Thyroid gland (tissue), 4 donors: ENCODE data around the gene RAN.

ENCODE experiments used
- POLR2A ChIP-seq, 2 donors: fragments of 450-650 bp; IDR thresholded peaks; one replicate each; pipeline ENCODE4 v1.6.1; 2017; ENCODE audit warnings: antibody characterized with exemption in 2 of 2, mild to moderate bottlenecking in 2 of 2, moderate library complexity in 1 of 2
- TF ChIP-seq, protein P1 (sequence below), 6 experiments: fragments of 200-600 bp in 3 of 6; fragments of 450-650 bp in 3 of 6; sonication (generic) in 3 of 6; IDR thresholded peaks; one replicate each; pipeline ENCODE4 v1.5.1; 2016 to 2019; ENCODE audit warnings: antibody characterized with exemption in 6 of 6, mild to moderate bottlenecking in 2 of 6, inconsistent platforms in 1 of 6, moderate library complexity in 1 of 6

DNA sequence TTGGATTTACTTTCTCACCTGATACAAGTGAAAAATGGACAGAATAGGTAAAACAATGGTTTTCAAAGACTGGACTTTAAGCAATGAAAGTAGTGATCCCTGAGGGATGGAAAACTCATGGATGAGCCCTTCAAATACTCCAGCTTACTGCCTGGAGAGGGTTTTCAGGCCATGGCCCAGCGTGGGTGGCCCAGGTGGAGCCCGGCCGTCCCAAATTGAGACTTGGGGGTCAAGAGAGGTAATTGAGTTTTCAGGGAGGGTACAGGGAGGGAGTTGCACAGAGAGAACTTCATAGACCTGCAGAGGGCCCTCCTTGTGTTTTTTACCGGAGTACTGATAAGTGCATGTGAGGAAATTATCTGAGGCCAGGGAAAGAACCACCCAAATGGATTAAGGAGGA lies 37.2 kb downstream of the RAN start:
- no peak for TF ChIP-seq POLR2A (IDR thresholded peaks at IDR 0.05)
- TF ChIP-seq, protein P1, sequence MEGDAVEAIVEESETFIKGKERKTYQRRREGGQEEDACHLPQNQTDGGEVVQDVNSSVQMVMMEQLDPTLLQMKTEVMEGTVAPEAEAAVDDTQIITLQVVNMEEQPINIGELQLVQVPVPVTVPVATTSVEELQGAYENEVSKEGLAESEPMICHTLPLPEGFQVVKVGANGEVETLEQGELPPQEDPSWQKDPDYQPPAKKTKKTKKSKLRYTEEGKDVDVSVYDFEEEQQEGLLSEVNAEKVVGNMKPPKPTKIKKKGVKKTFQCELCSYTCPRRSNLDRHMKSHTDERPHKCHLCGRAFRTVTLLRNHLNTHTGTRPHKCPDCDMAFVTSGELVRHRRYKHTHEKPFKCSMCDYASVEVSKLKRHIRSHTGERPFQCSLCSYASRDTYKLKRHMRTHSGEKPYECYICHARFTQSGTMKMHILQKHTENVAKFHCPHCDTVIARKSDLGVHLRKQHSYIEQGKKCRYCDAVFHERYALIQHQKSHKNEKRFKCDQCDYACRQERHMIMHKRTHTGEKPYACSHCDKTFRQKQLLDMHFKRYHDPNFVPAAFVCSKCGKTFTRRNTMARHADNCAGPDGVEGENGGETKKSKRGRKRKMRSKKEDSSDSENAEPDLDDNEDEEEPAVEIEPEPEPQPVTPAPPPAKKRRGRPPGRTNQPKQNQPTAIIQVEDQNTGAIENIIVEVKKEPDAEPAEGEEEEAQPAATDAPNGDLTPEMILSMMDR (IDR thresholded peaks at IDR 0.05), result no peak
